ENCODE results near the gene BTBD9.

DNA sequence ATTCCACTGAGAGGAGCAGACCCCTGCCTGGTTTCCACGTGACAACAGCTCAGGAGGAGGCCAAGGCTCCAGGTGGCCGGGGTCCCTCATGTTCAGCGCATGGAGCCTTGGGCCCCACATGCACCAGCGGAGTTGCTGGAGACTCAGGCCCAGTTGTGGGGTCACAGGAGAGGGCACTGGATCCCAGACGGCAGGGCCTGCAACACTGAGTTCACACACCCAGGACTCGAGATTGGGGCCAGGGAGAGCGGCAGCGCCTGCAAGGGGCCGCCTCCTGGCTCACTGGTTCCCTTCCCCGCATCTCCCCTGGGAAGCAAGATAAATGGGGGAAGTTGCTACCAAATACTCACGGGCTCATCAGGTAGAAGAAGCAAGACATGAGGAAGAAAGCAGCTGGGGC, 472.1 kb downstream of the BTBD9 start:
- TF ChIP-seq, protein P1, sequence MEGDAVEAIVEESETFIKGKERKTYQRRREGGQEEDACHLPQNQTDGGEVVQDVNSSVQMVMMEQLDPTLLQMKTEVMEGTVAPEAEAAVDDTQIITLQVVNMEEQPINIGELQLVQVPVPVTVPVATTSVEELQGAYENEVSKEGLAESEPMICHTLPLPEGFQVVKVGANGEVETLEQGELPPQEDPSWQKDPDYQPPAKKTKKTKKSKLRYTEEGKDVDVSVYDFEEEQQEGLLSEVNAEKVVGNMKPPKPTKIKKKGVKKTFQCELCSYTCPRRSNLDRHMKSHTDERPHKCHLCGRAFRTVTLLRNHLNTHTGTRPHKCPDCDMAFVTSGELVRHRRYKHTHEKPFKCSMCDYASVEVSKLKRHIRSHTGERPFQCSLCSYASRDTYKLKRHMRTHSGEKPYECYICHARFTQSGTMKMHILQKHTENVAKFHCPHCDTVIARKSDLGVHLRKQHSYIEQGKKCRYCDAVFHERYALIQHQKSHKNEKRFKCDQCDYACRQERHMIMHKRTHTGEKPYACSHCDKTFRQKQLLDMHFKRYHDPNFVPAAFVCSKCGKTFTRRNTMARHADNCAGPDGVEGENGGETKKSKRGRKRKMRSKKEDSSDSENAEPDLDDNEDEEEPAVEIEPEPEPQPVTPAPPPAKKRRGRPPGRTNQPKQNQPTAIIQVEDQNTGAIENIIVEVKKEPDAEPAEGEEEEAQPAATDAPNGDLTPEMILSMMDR (IDR thresholded peaks at IDR 0.05 in 8 of 11, conservative IDR thresholded peaks at IDR 0.05 in 3 of 11), result no peak
- no peak for TF ChIP-seq POLR2A (IDR thresholded peaks at IDR 0.05)
